Limb (tissue), 2 donors: Measurements from ENCODE around the gene JMJD7.
A peak's percentile ranks its signal among the peaks of the same experiment; 100 is the strongest.

Source experiments
- DNase-seq, 2 donors: peaks; one replicate each; pipeline ENCODE4 v3.0.0-alpha.2; 2016; ENCODE audit errors: extremely low spot score in 2 of 2

The JMJD7 gene

GRCh38 chr15:41799488-41799805, 28.4 kb upstream of the JMJD7 start:
- DNase-seq: no peak

GRCh38 chr15:41801185-41801584, 26.7 kb upstream of the JMJD7 start:
- no peak for DNase-seq

- DNase-seq: no peak
Measured at GRCh38 chr15:41801850-41802455, 25.9 kb upstream of the JMJD7 start.

DNA sequence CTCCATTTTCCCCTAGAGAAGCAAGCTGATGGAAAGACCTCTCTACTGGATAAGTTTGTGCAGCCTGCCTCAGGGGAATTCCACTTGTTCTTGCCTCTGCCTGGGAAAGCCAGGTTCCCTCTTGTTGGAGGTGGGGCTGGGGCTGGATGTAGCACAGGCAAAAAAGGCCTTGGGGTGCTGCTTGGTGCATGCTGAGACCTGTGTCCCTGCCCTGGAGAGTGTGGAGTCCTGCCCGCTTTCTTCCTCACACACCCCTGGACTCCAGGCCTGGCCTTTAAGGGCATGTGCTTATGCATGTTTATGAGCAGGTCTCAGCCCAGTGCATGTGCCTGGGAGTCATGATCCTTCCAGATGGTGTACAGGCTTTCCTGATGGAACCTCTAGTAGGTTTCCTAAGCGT, 23.5 kb upstream of the JMJD7 start:
- no peak for DNase-seq

DNA sequence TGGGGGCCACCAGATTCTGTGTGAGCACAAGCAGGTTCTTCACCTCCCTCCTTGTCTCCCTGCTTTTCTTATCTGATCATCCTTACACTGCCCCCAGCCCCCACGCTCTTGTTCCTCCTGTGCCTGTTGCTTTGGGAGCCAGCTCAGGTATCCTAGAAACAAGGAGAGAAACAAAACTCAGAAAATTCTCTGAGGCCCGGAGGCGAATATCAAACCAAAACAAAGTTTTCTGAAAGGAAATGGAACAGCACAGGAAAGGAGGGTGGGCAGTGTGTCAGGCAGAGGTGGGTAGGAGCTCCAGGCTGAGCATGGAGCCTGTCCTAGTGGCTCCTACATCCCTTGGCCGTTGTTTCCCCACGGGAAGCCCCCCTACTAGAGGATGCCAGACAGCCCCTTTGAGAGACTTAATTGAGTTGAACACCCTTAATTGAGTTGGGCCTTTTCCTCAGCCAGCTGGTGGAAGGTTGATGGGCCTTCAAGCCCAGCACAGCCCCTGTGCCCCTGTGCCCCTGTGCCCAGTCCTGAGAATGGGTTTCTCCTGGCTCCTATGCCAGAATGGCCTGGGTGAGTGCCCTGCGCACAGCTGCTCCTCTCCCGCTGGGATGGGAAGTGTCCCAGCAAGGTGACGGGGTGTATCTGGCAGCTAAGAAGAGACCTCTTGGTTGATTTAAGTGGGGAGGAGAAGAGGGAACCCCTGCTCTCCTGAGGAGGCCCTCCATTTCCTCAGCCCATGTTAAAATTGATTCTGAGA, 22.8 kb upstream of the JMJD7 start:
- no peak for DNase-seq

DNA sequence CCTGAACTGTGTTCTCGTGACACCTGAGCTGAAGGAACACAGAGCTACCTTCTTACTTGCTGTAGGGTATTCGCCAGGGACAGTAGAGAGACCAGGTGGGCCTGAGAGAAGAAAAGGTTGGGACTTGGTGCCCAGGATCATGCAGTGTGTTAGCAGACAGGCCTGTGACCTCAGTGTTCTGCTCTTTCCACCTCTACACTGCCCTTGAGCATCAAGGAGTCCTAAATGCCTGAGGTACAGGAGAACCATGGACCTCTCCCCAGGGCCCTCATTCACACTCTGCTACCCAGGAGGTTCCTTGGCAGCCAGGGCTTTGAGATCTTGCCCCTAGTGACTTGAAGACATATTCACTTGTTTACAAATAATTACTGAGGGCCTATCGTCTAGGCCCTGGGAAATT, 22.2 kb upstream of the JMJD7 start:
- DNase-seq: no peak

GRCh38 chr15:41806291-41807181, 21.4 kb upstream of the JMJD7 start:
- DNase-seq: no peak

DNA sequence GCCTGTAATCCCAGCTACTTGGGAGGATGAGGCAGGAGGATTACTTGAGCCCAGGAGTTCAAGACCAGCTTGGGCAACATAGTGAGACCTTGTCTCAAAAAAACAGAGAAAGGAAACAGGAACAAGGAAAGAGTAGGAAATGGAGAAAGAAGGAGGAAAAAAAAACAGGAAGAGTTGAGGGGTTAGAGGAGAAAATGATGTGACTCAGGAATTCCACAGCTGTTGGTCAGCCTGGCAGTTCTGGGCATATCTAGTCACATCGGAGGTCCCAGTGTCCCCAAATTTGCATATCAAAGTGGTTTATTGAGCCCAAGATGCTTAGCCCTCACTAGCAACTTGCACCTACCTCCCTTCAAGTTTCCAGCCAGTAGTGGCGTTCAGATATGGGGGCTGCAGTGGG, 18.8 kb upstream of the JMJD7 start:
- DNase-seq: no peak

- no peak for DNase-seq
Measured at GRCh38 chr15:41809526-41810220, 18.2 kb upstream of the JMJD7 start.

- DNase-seq: no peak
Measured at GRCh38 chr15:41810651-41811431, 17.1 kb upstream of the JMJD7 start.

DNA sequence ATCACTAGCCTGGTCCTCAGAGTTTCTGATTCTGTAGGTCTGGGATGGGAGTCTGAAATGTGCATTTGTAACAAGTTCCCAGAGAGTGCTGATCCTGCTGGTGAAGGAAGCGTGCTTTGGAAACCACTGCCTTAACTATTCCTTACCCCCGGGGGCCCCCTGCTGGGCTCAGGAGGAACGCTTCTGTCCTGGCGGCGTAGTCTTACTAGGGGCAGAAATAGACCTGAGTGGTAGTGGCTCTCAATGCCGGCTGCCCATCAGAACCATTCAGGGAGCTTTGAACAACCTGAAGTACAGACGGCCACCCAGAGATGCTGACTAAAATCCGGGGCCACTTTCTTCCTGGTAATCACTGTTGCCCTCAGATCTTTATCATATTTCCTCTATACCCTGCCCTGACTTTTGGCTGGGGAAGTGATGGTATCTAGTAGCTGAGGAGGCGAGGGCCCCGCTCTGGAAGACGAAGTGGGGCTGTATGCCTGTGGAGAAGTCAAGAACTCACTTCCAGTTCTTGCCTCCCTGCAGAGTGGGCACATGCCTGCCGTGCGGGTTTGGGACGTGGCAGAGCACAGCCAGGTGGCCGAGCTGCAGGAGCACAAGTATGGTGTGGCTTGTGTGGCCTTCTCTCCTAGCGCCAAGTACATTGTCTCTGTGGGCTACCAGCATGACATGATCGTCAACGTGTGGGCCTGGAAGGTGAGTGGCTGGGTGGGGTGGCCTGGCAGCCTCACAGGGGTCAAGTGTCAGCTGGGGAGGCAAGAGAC, 16.3 kb upstream of the JMJD7 start:
- DNase-seq: peak; percentile 85 to 86

DNA sequence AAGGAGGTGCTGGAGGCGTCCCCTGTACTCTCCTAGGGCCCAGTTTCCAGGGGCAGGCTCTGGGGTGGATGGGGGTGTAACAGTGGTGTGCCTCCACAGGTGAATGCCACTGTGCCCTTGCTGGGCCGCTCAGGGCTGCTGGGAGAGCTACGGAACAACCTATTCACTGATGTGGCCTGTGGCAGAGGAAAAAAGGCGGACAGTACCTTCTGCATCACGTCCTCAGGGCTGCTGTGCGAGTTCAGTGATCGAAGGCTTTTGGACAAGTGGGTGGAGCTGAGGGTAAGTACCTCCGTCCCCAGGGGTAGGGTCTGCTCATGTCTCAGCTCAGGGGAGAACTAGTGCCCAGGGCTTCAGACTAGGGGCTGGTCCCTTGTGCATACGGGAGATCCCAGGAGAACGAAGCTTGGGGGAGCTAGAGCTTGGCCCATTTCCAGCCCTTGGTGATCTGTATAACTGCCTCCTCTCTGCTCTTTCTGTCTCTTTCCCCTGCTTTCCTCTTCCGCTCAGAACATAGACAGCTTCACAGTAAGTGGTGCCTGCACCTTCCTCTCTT, 15.0 kb upstream of the JMJD7 start:
- DNase-seq: no peak

GRCh38 chr15:41813426-41813825, 14.5 kb upstream of the JMJD7 start:
- no peak for DNase-seq

DNA sequence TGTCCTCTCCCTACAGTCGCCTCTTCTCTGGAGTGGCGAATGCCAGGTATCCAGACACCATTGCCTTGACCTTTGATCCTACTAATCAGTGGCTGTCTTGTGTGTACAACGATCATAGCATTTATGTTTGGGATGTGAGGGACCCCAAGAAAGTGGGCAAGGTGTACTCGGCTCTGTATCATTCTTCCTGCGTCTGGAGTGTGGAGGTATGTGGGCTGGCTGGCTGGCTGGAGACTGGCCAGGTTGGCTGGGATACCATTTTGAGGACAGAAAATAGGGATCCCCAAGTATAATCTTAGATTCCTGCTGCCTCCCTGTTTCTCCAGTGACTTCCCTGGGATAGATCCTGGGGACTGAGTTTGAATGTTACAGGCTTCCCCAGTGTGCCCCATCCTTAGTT, 13.4 kb upstream of the JMJD7 start:
- DNase-seq: no peak

GRCh38 chr15:41816788-41817187, 11.1 kb upstream of the JMJD7 start:
- DNase-seq: no peak

- DNase-seq: no peak
Measured at GRCh38 chr15:41817327-41817726, 10.6 kb upstream of the JMJD7 start.

DNA sequence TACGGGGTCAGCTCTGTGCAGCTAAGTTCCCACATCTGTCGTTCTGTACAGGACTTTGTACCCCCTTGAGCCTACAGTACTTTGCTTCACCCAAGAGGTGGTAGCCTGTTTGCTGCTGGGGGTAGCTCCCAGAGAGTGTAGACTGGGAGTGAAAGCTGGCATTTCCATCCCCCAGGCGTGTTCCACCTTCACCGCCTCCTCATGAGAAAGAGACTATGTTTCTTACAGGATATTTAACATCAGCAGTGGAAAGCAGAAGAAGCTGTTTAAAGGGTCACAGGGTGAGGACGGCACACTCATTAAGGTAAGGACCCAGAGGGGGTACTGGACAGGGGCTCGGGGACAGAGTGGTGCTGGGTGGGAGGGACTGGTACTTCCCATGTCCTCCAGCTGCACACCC, 10.1 kb upstream of the JMJD7 start:
- no peak for DNase-seq

- no peak for DNase-seq
Measured at GRCh38 chr15:41819455-41820050, 8.3 kb upstream of the JMJD7 start.

GRCh38 chr15:41820791-41821423, 7.0 kb upstream of the JMJD7 start:
- DNase-seq: no peak
